ENCODE data around the gene RHEBL1.

RHEBL1 gene, protein sequence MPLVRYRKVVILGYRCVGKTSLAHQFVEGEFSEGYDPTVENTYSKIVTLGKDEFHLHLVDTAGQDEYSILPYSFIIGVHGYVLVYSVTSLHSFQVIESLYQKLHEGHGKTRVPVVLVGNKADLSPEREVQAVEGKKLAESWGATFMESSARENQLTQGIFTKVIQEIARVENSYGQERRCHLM

DNA sequence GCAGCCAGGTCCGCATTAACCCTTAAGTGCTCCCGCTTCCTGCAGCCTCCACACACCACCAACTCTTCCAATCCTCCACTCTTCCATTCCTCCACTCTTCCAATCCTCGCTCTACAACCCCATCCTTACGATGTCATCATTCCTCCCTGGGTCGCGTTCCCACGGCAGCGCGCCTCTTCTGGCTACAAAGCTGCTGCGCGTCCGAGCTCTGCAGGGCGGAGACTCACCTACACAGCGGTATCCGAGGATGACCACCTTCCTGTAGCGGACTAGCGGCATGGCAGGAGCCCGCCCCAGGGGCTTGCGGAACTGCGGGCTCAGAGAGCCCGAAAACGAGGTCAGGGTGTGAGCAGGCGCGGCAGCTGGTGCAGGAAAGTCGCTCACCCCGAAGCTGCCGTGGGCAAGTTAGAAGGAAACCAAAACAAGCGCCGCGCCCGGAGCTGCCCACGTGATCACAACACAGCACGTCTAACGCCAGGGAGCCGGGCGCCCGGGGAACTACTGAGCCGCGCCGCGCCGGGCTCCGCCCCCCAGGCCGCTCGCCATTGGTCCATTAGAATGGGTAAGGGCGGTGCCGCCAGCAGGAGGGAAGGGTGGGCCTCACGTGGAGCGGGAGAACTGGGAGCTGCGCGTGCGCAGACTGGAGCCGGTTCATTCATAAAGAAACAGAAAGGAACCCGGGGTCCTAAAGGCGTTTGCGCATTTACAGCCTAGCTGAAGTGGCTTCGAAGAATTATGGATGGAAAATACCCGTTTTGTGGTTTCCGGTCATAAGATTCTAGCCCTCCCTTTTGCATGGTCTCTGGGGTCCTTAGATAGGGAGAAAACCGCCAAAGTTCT lies at the start of gene RHEBL1:
RHEBL1 (minus strand) TSS at position 473 of the 840 bp plus-strand sequence; CDS start at position 279, 194 bp downstream.
- DNase-seq (ENCODE audit: low read depth) = peak; percentile 96

DNA sequence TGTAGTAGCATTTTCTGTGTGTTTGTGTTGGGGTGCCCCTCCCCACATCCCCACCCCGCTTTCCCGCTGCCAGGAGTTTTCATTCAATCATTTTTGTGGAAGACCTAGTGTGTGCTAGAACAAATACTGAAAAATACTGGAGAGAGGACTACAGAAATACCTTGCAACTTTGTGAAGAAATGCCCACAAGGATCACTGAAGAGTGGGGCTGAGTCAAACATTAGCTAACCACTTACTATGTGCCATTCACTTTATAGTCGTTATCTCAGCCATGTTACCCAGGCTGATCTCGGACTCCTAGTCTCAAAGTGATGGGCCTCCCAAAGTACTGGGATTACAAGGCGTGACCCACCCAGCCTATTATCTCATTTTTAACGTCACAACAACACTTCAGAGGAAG lies 41.4 kb upstream of the RHEBL1 start:
- DNase-seq (ENCODE audit: low read depth) = no peak

DNA sequence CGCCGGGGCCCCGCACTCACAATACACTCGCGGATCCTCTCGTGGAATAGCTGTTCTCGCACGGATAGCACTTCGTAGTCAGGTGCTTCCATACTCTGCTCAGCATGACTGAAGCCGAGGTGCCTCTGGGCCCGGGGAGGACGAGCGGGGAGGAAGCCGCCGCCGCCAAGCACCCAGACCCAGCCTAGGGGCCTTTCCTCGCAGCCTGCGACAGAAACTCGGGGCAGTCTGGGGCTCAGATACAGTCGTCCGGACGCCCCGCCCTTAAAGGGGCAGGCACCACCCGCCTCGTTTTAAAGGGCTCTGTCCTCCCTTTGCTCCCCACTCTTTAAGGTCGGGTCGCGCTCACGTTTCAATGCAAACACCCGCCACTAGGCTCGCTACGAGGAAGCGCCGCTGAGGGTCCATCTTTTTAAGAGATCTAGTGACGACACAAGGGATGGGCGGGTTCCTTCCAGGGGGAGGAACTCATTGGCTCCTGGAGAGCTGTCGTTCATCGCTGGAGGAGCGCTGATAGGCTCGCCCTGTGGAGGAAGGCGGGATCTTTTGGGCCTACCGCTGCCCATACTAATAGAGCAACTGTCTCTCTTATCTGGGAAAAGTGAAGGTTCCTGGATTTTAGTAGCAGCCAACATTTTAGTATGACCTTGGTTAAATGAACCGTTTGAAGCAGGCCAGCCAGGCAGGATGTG lies 40.8 kb upstream of the RHEBL1 start, which contains the start of gene LMBR1L:
LMBR1L (minus strand) TSS at position 384 of the 692 bp plus-strand sequence; CDS start at position 92, 292 bp downstream.
- peak; percentile 91 for DNase-seq (ENCODE audit: low read depth)

DNA sequence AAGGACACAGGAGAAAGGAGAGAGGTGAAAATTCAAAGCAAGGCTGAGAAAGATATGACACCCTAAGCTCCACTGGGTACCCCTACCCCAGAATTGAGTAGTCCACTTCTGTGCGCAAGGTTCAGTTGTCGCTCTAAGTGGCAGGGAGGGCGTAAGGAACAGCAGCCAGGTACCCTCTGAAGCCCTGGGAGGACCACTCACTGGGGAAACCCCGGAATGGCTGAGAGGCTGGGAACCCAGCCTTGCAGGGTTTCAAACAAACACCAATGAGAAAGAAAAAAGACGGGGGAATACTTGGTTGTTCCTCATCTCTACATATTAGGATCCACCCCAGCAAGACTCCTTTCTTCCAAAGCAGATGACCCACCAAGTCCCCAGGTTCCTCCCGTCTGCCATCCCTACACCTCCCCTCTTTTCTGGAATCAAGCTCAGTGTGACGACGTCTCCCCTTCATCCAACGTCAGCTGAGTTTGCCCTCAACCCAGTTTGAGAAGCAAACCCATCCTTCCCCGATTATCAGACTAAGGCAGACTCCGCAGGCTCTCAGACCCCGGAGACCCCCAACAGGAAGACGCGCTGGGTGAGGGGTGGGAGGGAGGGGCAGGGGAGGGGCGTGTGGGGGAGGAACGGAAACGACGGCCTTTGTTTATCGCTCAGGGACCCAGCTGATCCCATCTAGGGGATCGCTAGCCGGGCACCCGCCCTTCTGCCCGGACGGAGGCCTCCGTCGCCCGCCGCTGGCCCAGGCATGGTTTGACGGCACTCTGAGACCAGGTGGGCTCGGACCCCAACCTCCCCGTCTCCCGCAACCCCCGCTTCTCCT lies 40.1 kb upstream of the RHEBL1 start:
- peak; percentile 14 for DNase-seq (ENCODE audit: low read depth)

DNA sequence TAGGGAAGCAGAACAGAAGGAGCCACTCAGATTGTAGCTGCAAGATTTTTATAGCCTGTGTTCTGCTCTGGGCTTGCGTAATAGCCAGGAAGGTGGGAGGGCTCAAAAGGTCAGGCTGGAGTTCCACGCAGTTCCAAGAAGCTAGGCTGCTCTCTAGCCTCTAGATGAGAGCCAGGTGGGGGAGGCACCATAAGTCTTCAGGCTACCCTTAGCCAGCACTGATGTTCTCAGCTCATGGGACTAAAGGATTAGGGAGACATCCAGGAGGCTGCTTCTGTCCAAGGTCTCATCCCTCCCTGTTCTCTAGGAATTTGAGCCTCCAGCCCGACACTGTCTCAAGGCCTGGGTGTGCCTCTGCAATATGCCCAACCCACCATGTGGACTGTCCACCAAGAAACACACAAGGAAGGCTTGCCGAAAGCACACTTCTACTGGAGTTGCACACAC lies 39.2 kb upstream of the RHEBL1 start:
- no peak for DNase-seq (ENCODE audit: low read depth)

DNA sequence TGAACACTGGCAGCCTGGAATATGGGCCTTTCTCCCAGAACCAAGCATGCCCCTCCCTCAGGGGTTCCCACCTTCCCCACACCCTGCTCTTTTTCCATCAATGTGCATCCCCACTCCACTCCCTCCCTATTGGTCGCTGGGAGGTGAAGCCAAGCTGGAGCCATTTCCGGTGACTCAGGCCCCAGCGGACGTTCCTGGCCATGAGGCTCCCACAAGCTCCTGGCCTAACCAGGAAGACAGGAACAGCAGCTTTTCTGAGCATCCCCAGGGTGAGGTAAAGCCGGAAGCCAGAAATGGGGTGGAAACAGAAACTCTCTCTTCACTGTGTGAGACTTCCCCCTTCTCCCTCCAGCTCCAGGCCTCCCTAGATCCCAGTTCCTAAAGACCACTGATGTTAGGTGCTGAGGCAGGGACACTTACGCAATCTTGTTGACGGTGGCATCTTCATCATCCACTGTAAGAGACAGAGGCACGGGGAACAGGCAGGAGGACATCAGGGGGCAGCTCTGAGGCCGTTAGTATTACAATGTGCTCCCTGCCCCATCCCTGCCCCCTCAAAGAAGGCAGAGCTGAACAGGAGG lies 35.8 kb upstream of the RHEBL1 start:
- no peak for DNase-seq (ENCODE audit: low read depth)

DNA sequence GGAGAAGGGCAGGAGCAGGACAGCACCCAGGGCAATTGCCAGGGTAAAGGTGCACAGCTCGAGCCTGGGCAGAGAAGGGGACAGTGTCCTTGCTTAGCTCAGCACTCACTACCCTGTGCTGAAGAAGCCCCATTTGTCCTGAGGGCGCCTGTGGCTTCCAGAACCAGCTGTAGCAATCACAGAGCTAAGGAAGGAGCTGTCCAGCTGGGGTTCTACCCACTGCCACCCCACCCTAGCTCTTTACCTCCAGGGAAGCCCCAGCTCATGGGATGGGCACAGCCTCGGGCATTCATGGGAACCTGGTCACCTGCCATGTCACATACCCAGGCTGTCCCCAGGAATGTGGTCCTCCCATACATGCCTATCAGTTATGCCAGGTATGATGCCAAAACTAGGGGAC lies 35.0 kb upstream of the RHEBL1 start:
- DNase-seq (ENCODE audit: low read depth) = no peak

DNA sequence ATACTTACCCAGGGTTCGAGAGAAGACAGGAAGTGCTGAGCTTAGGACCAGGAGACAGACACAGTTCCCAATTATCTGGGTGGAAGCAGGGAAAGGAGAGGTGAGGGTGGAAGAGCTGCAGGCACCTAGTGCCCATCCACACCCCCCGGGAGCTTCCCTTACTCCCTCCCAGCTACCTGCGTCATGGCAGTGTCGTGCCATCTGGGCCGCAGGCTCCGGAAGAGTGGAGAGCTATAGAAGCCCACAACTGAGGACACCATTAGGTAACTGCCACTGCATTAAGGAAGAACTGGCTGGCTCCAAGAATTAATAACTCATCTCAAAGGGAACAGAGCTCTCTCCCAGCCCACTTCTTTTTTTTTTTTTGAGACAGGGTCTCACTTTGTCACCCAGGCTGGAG lies 30.6 kb upstream of the RHEBL1 start:
- DNase-seq (ENCODE audit: low read depth) = no peak

DNA sequence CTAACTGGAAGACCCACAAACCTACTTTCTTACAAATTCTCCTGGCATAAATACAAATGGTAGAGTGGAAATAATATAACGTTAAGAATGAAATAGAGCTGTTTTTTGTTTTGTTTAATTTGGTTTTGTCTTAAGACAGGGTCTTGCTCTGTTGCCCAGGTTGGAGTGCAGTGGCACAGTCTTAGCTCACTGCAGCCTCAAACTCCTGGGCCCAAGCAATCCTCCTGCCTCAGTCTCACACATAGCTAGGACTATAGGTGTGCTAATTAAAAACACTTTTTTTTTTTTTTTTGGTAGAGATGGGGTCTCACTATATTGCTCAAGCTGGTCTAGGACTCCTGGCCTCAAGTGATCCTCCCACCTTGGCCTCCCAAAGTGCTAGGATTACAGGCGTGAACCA lies 28.9 kb upstream of the RHEBL1 start:
- DNase-seq (ENCODE audit: low read depth) = no peak

DNA sequence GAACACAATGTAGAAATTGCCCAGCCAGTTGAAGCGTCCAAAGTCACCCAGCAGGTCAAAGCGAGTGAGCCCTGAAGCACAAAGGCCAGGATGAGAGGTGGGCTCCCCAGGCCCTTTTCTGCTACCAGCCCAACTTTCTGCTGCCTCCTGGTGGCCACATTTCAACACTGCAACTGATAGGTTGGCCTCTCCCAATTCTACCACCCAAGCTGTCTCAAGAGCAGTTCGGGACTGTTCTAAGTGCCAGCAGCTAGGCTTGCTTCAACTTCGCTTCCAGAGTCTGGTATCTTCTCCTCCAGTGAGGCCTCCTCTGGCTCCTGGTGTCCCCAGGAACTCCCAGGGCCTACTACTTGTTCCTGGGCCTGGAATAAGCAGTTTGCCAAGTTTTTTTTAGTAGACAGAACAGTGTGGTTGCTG lies 28.3 kb upstream of the RHEBL1 start:
- DNase-seq (ENCODE audit: low read depth) = peak; percentile 62

DNA sequence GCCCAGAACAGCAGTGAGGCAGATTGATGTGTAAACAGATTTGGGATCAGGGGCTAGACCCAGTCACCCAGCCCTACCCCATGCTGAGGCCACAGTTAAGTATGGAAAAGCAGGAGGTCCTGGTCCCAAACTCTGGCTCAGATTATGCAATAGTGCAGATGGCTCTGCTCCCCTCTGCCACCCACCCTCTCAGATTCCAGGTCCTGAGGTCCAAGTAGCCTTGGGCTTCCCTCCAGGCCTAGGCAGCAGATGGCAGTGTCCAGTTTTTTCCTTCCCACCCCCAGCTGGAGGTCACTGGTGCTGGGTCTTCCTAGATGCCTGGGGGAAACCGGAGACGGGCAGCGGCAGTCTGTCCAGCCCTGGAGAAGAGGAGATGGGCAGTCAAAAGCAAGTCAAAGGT lies 27.6 kb upstream of the RHEBL1 start:
- no peak for DNase-seq (ENCODE audit: low read depth)

DNA sequence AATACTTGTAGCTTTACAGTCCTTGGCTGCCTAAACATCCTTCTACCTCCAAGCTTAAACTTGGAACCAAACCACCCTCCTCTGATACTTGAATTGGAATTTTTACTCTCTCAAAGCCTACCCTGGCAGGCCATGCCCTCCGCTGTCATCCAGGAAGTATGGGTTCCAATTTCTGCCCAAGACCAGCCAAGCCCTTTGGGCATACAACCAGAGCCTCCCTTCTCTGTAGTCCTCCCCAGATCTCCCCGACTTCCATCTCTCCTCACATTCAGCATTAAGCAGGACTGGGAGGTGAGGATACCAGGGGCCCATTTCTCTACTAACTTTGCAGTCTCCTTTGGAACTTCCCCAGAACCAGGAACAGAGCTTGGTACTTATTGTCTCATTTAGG lies 25.2 kb upstream of the RHEBL1 start:
- no peak for DNase-seq (ENCODE audit: low read depth)

DNA sequence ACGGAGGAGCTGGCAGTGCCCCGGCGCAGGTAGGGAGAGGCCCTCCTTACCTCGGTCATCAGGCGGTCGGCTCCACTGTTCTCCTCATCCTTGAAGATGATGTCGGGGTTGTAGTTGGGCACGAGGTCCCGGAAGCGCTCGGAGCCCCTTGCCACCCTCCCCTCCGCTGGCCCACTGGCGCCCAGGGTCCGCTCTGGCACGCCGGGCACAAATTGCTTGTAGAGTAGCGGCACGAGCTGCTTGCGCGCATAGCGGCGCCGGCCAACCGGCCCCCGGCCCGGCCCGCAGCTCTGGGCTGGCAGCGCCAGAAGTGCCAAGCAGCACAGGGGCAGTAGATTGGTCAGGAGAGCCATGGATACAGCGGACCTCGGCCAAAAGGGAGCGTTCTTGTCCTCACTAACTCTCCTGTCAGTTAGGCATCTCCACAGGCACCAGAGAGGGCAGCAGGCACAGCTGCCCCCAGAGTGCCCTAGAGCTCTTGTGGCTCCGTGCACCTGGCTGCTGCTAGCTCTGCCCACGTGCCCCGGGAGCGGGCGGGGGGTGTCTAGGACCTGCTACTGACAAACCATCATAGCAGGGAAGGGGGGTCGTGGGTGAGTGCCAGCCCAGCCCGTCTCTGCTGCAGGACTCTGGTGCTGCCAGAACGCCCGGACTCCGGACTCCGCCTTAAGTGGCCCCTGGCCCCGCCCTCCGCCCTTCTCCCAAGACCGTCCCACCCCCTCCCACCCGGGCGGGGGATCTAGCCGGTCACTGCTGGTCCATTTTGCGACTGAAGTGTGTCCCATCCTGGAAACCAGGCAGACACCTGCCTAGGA lies 24.6 kb upstream of the RHEBL1 start, which contains the start of gene DHH:
DHH (minus strand) TSS at position 642 of the 815 bp plus-strand sequence; CDS start at position 353, 289 bp downstream.
- DNase-seq (ENCODE audit: low read depth) = no peak

DNA sequence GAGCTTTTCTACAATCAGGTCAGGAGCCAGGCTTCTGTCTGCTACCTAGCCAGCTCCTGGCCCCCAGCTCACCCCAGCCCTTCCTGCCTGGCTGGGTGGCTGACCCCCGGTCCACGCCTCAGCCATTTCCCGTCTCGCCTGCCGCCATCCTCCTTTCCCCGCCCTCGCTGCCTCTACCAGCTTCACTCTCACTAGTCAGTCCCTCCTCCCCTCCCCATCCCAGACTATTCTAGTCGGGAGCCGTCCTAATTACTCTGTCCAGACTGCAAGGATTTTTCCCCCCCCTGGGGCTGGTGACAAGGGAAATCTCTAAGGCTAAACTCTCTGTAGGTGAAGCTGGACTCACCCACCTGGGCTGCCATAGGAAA lies 24.0 kb upstream of the RHEBL1 start:
- DNase-seq (ENCODE audit: low read depth) = no peak

DNA sequence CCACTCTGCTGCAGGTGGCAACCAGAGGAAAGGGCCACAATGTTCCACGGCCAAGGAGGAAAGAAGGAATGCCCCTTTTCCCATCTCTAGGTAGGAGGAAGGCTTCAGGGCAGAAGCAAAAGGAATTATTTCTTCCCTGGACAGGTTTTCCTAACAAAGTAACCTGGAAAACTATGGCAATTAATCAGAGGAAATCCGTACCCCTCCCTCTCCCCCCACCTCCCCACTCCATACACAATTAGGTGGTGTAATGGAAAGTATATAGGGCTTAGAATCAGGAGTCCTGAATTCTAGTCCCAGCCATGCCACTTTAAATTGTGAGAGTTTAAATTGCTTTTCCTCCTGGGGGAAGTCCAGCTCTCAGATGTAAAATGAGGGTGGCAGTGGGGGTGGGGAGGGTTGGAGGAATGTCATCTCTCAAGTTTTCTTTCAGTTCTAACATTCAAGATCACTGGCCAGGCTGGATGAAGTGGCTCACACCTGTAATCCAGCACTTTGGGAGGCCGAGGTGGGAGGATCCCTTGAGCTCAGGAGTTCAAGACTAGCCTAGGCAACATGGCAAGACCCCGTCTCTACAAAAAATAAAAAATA lies 23.1 kb upstream of the RHEBL1 start:
- DNase-seq (ENCODE audit: low read depth) = no peak

DNA sequence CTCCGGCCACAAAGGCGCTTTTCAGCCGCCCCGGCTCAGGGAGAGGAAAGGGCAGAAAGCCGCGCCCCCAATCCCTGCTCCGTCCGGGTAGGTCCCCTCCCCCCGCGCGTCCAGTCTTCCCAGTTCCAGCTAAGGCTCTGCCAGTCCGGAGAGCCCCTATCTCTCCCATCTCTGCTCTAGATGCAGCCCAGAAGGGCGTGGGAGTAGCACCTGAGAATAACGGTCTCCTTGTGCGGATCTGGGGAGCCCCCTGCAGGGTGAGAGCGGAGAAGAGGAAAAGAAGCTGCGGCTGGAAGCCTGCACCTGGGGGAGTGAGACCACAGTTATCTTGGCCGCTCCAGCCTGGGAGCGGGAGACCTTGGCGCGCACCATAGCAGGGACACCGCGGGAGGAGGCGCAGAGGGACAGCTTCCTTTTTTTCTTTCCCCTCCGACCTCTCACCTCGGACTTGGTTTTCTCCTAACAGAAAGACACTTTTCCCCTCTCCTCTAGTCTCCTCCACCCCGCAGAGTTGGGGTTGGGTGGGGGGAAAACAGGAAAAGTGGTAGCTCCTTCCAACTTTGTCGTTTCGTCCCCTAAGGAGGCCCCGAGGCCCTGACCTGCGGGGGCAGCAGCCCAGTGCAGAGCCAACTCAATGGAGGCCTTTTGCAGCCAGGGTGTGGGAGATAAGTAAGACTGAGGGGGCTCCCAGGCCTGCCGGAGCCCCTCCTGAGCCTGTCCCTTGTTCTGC lies 22.5 kb upstream of the RHEBL1 start:
- DNase-seq (ENCODE audit: low read depth) = peak; percentile 44

DNA sequence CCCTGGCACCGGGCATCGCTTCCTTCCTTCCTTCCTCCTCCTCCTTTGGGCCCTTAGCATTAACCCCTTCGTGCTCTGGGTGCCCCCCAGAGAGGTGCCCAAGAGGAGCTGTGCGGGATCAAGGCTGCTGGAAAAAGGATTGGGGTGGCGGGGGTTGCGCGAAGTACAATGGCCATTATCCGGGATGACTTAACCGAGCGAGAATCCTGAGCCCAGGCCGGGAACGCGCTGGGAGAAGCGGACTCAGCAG lies 22.0 kb upstream of the RHEBL1 start:
- no peak for DNase-seq (ENCODE audit: low read depth)

DNA sequence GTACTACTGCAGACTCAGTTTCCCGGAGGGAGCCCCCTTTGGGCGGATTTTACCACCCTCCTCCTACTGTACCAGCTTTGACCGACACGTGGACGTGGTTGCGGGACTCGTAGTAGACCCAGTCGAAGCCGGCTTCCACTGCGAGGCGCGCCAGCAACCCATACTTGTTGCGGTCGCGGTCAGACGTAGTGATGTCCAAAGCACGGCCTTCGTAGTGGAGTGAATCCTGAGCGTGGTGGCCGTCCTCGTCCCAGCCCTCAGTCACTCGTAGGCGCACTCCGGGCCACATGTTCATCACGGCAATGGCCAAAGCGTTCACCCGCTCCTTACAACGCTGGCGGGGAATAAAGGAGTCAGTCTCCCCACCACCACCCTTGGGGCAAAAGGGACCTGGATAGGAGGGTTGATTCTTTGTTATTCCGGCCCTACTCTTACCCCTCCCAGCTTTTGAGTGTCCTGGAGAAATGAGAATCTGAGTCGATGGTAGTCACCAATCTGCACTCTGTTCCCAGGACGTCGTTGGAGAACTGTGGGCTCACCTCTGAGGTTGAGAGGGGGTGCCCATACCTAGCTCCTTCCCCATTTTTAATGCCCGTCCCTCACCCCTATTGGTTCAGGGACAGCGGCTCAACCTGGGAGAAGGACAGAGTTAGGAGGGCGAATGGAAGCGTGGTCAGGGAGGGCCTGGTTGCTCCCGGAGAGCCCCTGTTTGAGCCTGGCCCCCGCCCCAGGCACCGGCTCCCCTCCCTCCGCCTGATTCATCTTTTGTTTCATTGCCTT lies 21.5 kb upstream of the RHEBL1 start:
- DNase-seq (ENCODE audit: low read depth) = no peak
